Esophagus squamous epithelium (tissue), 5 donors: ENCODE results near the gene TMUB1. TPM values are rescaled to one million over a fixed set of nuclear protein-coding genes. Genes with fewer than 3 reads are reported as not detected.

Experiments used
- DNase-seq: peaks from one replicate; lab custom pipeline; 2025; lab: John Stamatoyannopoulos, UW
- H3K27ac ChIP-seq, 4 donors: fragments of 200-600 bp; sonication (generic); one replicate each; pipeline ENCODE4 v1.5.1; 2016 to 2019; ENCODE audit warnings: mild to moderate bottlenecking in 1 of 4
- H3K27me3 ChIP-seq, 4 donors: fragments of 200-600 bp; sonication (generic); 1 replicate in 3 of 4; 2 replicates in 1 of 4; pipeline versions ENCODE4 v1.5.1 to v1.6.0; 2017 to 2021; ENCODE audit warnings: antibody characterized with exemption in 1 of 4
- H3K36me3 ChIP-seq, 3 donors: fragments of 200-600 bp; sonication (generic); one replicate each; pipeline ENCODE4 v1.5.1; 2016 to 2019
- H3K4me1 ChIP-seq, 3 donors: fragments of 200-600 bp; sonication (generic); one replicate each; pipeline ENCODE4 v1.5.1; 2017 to 2019
- H3K4me3 ChIP-seq, 4 donors: fragments of 200-600 bp; sonication (generic); 1 replicate in 3 of 4; 2 replicates in 1 of 4; pipeline ENCODE4 v1.5.1; 2016 to 2019; ENCODE audit warnings: mild to moderate bottlenecking in 2 of 4, moderate library complexity in 1 of 4
- H3K9me3 ChIP-seq, 3 donors: fragments of 200-600 bp; sonication (generic); one replicate each; pipeline ENCODE4 v1.5.1; 2016 to 2019
- POLR2A ChIP-seq, 4 donors: fragments of 450-650 bp; IDR thresholded peaks; one replicate each; pipeline ENCODE4 v1.6.1; 2017; ENCODE audit warnings: antibody characterized with exemption in 4 of 4, mild to moderate bottlenecking in 4 of 4, moderate library complexity in 3 of 4
- WGBS, 2 donors: methylation state at CpG; one replicate each; pipeline ENCODE4 v1.1.5; 2018; 5-methylcytosine and 5-hydroxymethylcytosine counted together
- intact Hi-C: fragments of 100-400 bp; cut with DNase I; formaldehyde crosslinking; loops from one replicate; pipeline ENCODE4 v1.15.0; 2022
- total RNA-seq, 4 donors: library from RNA; depleted of rRNA; stranded (reverse); fragments of >200 nt; gene quantifications; one replicate each; pipeline ENCODE4 v1.1.0, GENCODE V29; 2016
- TF ChIP-seq, protein P1 (sequence below), 6 experiments: fragments of 450-650 bp in 4 of 6; fragments of 200-600 bp in 2 of 6; sonication (generic) in 2 of 6; IDR thresholded peaks; one replicate each; pipeline ENCODE4 v1.5.1; 2016 to 2019; ENCODE audit warnings: antibody characterized with exemption in 6 of 6, mild to moderate bottlenecking in 4 of 6, moderate library complexity in 4 of 6
- donor health status: DM: yes; HTN: yes; CAD: no.

The TMUB1 gene
- total RNA-seq, 4 donors from 2014 or later: 28.4 to 51.0 (median 35.2) TPM

DNA sequence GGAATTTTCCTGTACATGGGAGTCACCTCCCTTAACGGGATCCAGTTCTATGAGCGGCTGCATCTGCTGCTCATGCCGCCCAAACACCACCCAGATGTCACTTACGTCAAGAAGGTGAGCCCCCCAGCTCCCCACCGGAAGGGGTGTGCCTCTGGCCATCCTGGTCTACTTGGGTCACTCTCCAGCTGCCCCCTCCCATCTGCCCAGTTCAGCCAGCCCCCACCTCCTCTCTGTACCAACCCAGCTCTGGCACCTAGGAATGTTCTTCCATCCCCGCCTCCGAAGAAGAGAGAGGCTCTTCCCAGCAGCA lies 7.7 kb downstream of the TMUB1 start:
- H3K9me3 ChIP-seq: no peaks in the 10 kb centered on the region
- no peaks in the 10 kb centered on the region for H3K27me3 ChIP-seq
- peaks cover 15 to 36% (median 17%) of the 10 kb centered on the region in 3 donors for H3K4me1 ChIP-seq
- H3K36me3 ChIP-seq: peaks cover 32 to 90% (median 42%) of the 10 kb centered on the region in 3 donors
- TF ChIP-seq, protein P1, sequence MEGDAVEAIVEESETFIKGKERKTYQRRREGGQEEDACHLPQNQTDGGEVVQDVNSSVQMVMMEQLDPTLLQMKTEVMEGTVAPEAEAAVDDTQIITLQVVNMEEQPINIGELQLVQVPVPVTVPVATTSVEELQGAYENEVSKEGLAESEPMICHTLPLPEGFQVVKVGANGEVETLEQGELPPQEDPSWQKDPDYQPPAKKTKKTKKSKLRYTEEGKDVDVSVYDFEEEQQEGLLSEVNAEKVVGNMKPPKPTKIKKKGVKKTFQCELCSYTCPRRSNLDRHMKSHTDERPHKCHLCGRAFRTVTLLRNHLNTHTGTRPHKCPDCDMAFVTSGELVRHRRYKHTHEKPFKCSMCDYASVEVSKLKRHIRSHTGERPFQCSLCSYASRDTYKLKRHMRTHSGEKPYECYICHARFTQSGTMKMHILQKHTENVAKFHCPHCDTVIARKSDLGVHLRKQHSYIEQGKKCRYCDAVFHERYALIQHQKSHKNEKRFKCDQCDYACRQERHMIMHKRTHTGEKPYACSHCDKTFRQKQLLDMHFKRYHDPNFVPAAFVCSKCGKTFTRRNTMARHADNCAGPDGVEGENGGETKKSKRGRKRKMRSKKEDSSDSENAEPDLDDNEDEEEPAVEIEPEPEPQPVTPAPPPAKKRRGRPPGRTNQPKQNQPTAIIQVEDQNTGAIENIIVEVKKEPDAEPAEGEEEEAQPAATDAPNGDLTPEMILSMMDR (IDR thresholded peaks at IDR 0.05): no peak
- no peak for TF ChIP-seq POLR2A (IDR thresholded peaks at IDR 0.05)
- no peak overlapping the region for H3K4me3 ChIP-seq
- H3K27ac ChIP-seq: no peak overlapping the region
- no peak for DNase-seq
- 40 to 72% methylated on average over 2 to 7 of the region's 7 CpGs for WGBS, 2 donors
- intact Hi-C loops: no loop called here

DNA sequence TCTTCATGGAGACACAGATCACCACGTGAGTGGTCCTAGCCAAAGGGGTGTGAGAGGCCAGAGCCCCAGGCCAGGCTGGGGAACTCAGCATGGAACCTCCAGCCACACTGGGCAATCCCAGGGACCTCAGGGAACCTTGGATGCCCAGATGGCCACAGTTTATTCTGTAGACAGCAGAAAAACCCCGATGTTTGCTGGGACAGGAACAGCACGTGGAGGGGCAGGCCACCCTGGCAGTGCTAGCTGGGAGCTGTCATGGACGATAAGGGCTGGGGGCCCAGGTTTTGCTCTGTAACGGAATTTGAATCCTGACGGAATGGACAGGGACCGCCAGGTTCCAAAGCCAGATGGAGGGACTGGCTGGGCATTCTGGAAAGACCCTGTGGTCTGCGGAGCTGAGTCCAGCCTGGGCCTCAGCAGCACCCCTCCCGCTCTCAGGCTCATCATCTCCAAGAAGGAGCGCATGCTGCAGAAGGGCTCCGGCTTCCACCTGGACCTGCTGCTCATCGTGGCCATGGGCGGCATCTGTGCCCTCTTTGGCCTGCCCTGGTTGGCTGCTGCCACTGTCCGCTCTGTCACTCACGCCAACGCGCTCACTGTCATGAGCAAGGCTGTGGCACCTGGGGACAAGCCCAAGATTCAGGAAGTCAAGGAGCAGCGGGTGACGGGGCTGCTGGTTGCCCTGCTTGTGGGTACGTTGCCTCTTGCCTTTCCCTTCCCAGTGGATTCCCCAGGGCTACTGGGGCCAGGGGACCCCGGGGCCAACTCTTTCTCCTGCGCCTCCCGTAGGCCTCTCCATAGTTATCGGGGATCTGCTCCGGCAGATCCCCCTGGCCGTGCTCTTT lies 8.3 kb downstream of the TMUB1 start:
- 83 to 88% methylated on average over 6 to 15 of the region's 26 CpGs for WGBS, 2 donors
- Histone ChIP-seq H3K4me1 (peaks cover 13 to 33% (median 16%) of the 10 kb centered on the region in 3 donors), H3K27ac (no peak overlapping the region), H3K9me3 (no peaks in the 10 kb centered on the region), H3K36me3 (peaks cover 35 to 96% (median 48%) of the 10 kb centered on the region in 3 donors), H3K27me3 (no peaks in the 10 kb centered on the region), H3K4me3 (no peak overlapping the region)
- TF ChIP-seq POLR2A (IDR thresholded peaks at IDR 0.05): no peak
- TF ChIP-seq, protein P1 (IDR thresholded peaks at IDR 0.05): no peak
- intact Hi-C loops: no loop called here
- DNase-seq: no peak

DNA sequence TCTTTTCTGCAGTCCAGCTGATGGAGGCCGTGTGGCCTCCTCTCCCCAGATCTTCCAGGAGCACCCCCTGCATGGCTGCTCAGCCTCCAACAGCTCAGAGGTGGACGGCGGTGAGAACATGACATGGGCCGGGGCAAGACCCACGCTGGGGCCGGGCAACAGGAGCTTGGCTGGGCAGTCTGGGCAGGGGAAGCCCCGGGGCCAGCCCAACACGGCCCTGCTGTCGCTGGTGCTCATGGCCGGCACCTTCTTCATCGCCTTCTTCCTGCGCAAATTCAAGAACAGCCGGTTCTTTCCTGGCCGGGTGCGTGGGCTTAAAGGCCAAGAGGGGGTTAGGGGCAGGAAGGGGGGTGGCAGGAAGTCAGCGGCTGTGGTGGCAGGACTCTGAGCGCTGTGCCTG lies 9.3 kb downstream of the TMUB1 start:
- Histone ChIP-seq H3K9me3 (no peaks in the 10 kb centered on the region), H3K4me3 (no peak overlapping the region), H3K4me1 (peaks cover 4 to 23% (median 5%) of the 10 kb centered on the region in 3 donors), H3K27ac (no peak overlapping the region), H3K36me3 (peaks cover 35 to 100% (median 59%) of the 10 kb centered on the region in 3 donors), H3K27me3 (no peaks in the 10 kb centered on the region)
- intact Hi-C loops: no loop called here
- 65 to 69% methylated on average over 3 to 8 of the region's 17 CpGs for WGBS, 2 donors
- TF ChIP-seq, protein P1 (IDR thresholded peaks at IDR 0.05): no peak
- no peak for TF ChIP-seq POLR2A (IDR thresholded peaks at IDR 0.05)
- no peak for DNase-seq

DNA sequence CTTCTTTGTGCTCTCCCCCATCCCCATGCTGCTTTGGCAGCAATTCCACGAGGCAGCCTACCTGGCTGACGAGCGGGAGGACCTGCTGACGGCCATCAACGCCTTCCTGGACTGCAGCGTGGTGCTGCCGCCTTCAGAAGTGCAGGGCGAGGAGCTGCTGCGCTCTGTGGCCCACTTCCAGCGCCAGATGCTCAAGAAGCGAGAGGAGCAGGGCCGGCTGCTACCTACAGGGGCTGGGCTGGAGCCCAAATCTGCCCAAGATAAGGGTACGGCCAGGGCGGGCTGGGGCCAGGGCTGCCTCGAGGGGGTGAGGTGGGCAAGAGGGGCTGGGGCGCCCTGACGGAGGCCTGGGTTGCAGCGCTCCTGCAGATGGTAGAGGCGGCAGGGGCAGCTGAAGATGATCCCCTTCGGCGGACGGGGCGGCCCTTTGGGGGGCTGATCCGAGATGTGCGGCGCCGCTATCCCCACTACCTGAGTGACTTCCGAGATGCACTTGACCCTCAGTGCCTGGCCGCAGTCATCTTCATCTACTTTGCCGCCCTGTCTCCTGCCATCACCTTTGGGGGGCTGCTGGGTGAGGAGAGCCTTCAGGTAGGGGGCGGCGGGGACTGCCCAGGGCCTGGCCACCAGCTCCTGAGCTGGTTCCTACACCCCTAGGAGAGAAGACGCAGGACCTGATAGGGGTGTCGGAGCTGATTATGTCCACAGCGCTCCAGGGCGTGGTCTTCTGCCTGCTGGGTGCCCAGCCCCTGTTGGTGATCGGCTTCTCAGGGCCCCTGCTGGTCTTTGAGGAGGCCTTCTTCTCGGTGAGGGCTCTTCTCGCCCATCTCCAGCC lies 12.0 kb downstream of the TMUB1 start:
- intact Hi-C loops: no loop called here
- no peak for TF ChIP-seq POLR2A (IDR thresholded peaks at IDR 0.05)
- TF ChIP-seq, protein P1 (IDR thresholded peaks at IDR 0.05): no peak

DNA sequence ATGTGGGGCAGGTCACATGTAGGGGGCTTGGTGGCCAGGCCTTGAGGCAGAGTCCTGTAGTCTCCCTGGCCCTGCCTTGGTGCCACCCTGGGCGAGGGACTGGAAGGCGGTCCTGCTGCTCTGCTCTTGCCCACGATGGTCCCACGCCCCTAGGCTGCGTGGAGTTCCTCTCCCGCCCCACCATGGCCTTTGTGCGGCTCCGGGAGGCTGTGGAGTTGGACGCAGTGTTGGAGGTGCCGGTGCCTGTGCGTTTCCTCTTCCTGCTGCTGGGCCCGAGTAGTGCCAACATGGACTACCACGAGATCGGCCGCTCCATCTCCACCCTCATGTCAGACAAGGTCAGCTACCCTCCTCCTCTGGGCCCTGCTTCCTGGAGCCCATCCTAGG lies 12.7 kb downstream of the TMUB1 start:
- TF ChIP-seq, protein P1 (IDR thresholded peaks at IDR 0.05): no peak
- TF ChIP-seq POLR2A (IDR thresholded peaks at IDR 0.05): no peak
- intact Hi-C loops: no loop called here
- WGBS, 2 donors: 96 to 97% methylated on average over 7 to 9 of the region's 15 CpGs
- Histone ChIP-seq H3K9me3 (no peaks in the 10 kb centered on the region), H3K27me3 (no peaks in the 10 kb centered on the region), H3K27ac (no peak overlapping the region), H3K4me3 (no peak overlapping the region), H3K36me3 (peaks cover 40 to 100% (median 79%) of the 10 kb centered on the region in 3 donors), H3K4me1 (no peaks in the 10 kb centered on the region)
- no peak for DNase-seq

More for the DNA sequence above, 12.0 kb downstream of the TMUB1 start:
- Histone ChIP-seq H3K27me3 (no peaks in the 10 kb centered on the region), H3K4me1 (no peaks in the 10 kb centered on the region), H3K36me3 (peaks cover 40 to 100% (median 74%) of the 10 kb centered on the region in 3 donors), H3K9me3 (no peaks in the 10 kb centered on the region), H3K4me3 (no peak overlapping the region), H3K27ac (no peak overlapping the region)
- 95% methylated on average over 4 of the region's 39 CpGs; no CpG with 5 or more reads in 1 of the 2 donors for WGBS, 2 donors
- DNase-seq: no peak
